Ovary (tissue), 9 donors: Measurements from ENCODE around the gene TCIRG1. TPM values are rescaled to one million over a fixed set of nuclear protein-coding genes. Genes with fewer than 3 reads are reported as not detected.

Experiments used
- DNase-seq, 5 donors: peaks; one replicate each; pipeline ENCODE4 v3.0.0-alpha.2; 2019 to 2020
- H3K27ac ChIP-seq, 2 donors: fragments of 200-600 bp; one replicate each; pipeline versions ENCODE4 v1.5.1 to v1.8.0; 2019 to 2022
- H3K27me3 ChIP-seq: fragments of 200-600 bp; one replicate; pipeline ENCODE4 v1.8.0; 2022
- H3K36me3 ChIP-seq: fragments of 200-600 bp; sonication (generic); one replicate; pipeline ENCODE4 v1.5.1; 2019
- H3K4me1 ChIP-seq: one replicate; pipeline ENCODE4 v1.8.1; 2013; ENCODE audit warnings: mild to moderate bottlenecking, moderate library complexity; ENCODE audit not compliant: insufficient read depth
- H3K4me3 ChIP-seq: fragments of 200-600 bp; sonication (generic); one replicate; pipeline ENCODE4 v1.5.1; 2017
- H3K9me3 ChIP-seq, 2 donors: fragments of 200-600 bp in 1 of 2; sonication (generic) in 1 of 2; one replicate each; pipeline versions ENCODE4 v1.5.1 to v1.8.1; 2013 to 2019; ENCODE audit warnings: mild to moderate bottlenecking in 1 of 2, moderate library complexity in 1 of 2
- CTCF ChIP-seq, 3 donors: fragments of 450-650 bp in 2 of 3; fragments of 200-600 bp in 1 of 3; IDR thresholded peaks; one replicate each; pipeline versions ENCODE4 v1.5.1 to v1.8.0; 2016 to 2022; ENCODE audit warnings: antibody characterized with exemption in 3 of 3, mild to moderate bottlenecking in 1 of 3
- EP300 ChIP-seq: sonication (generic); formaldehyde crosslinking; IDR thresholded peaks from one replicate; pipeline ENCODE4 v1.6.1; 2017; ENCODE audit warnings: antibody characterized with exemption
- POLR2A ChIP-seq: fragments of 450-650 bp; IDR thresholded peaks from one replicate; pipeline ENCODE4 v1.6.1; 2017; ENCODE audit warnings: antibody characterized with exemption, mild to moderate bottlenecking, moderate library complexity
- WGBS, 3 donors: extraction: QIAGEN DNeasy Blood & Tissue Kit in 1 of 3; methylation state at CpG; one replicate each; pipeline versions ENCODE4 v1.1.5 to v1.1.7; 2013 to 2017; 5-methylcytosine and 5-hydroxymethylcytosine counted together
- intact Hi-C, 4 donors: fragments of 100-400 bp; cut with DNase I; formaldehyde crosslinking; loops; one replicate each; pipeline versions ENCODE4 v1.11.0 to v1.15.1; 2022 to 2023
- polyA plus RNA-seq, 2 donors: library from polyadenylated mRNA; stranded (reverse); fragments of 200-250 nt in 1 of 2; fragments of 350-450 nt in 1 of 2; fragmentation: Illumina TruSeq in 1 of 2; extraction: RNeasy Lipid Tissue Mini Kit (QIAGEN cat#74804) in 1 of 2; gene quantifications; one replicate each; pipeline ENCODE4 v1.2.3, GENCODE V29; 2013 to 2014
- total RNA-seq, 7 donors: library from RNA; depleted of rRNA in 2 of 7; stranded (reverse); fragments of >200 nt in 2 of 7; fragmentation: NEBNext Ultra II Directional in 3 of 7; extraction: Animal tissue kit (Norgen Biotek cat#: 25700) in 3 of 7; gene quantifications; one replicate each; pipeline versions ENCODE4 v1.1.0 to v1.2.4, GENCODE V29; 2016 to 2023
- donor health status: DM: no; HTN: no; CAD: no; lungs with moderate emphysema.
- donor health status: DM: no; HTN: no; CAD: no.
- donor health status: Bipolar disorder and iron deficiency.
- donor health status: DM: yes; HTN: yes; CAD: no.
- donor health status: DM: no; HTN: no; CAD: no.
- donor health status: DM: yes; HTN: yes; CAD: no.

Gene TCIRG1
- total and polyA plus RNA-seq, 9 donors = 2.2 to 109 (median 77.4) TPM

- Histone ChIP-seq H3K4me1 (peaks cover 14% of the 10 kb centered on the region), H3K4me3 (peak overlapping the region; percentile 72), H3K36me3 (no peaks in the 10 kb centered on the region), H3K27me3 (no peaks in the 10 kb centered on the region), H3K27ac (peak overlapping the region; percentile 70 to 84), H3K9me3 (no peaks in the 10 kb centered on the region)
- DNase-seq = peak; percentile 61 to 73 (median 70)
- no peak for TF ChIP-seq CTCF (IDR thresholded peaks at IDR 0.05)
- peak; percentile 12 for TF ChIP-seq POLR2A
- 10 to 12% (median 11%) methylated on average over 17 to 22 of the region's 22 CpGs for WGBS, 3 donors
- intact Hi-C loops = loop anchor here in 3 of 4 donors (10.0 kb wide), 3 partner anchors 54 to 164 kb away; no protein-coding TSS in a partner anchor
These were observed 1.5 kb downstream of the TCIRG1 start for GRCh38 chr11:68040101-68040956.

GRCh38 chr11:68040957-68041591 lies 2.2 kb downstream of the TCIRG1 start:
- Histone ChIP-seq H3K9me3 (no peaks in the 10 kb centered on the region), H3K27ac (peak overlapping the region; percentile 70 to 84), H3K4me1 (peaks cover 14% of the 10 kb centered on the region), H3K4me3 (peak overlapping the region; percentile 72), H3K36me3 (no peaks in the 10 kb centered on the region), H3K27me3 (no peaks in the 10 kb centered on the region)
- WGBS, 3 donors = 75 to 76% (median 75%) methylated on average over 19 to 23 of the region's 23 CpGs
- peak in 3 of 5 donors; percentile 34 to 51 (median 35) for DNase-seq
- TF ChIP-seq POLR2A (no peak), CTCF (IDR thresholded peaks at IDR 0.05) (no peak), EP300 (no peak)
- intact Hi-C loops = loop anchor here in 3 of 4 donors (10.0 kb wide), 3 partner anchors 54 to 164 kb away; no protein-coding TSS in a partner anchor

- DNase-seq = peak in 2 of 5 donors; percentile 14 to 19
- intact Hi-C loops = loop anchor here in 3 of 4 donors (10.0 kb wide), 3 partner anchors 53 to 163 kb away; no protein-coding TSS in a partner anchor
These were observed 2.9 kb downstream of the TCIRG1 start for GRCh38 chr11:68041617-68042218.

More at GRCh38 chr11:68041617-68042218, 2.9 kb downstream of the TCIRG1 start:
- 82 to 87% (median 86%) methylated on average over 12 of the region's 12 CpGs for WGBS, 3 donors
- H3K4me1 ChIP-seq = peaks cover 14% of the 10 kb centered on the region
- no peaks in the 10 kb centered on the region for H3K9me3 ChIP-seq
- H3K36me3 ChIP-seq = no peaks in the 10 kb centered on the region
- H3K4me3 ChIP-seq = no peak overlapping the region
- H3K27ac ChIP-seq = peak overlapping the region in 1 of 2 donors; percentile 84
- H3K27me3 ChIP-seq = no peaks in the 10 kb centered on the region
- no peak for TF ChIP-seq CTCF (IDR thresholded peaks at IDR 0.05)
